CD4-positive, alpha-beta T cell (primary cell): ENCODE results near the gene FRYL. TPM values are rescaled to one million over a fixed set of nuclear protein-coding genes. Genes with fewer than 3 reads are reported as not detected.

Experiments used
- ATAC-seq: fragments of 200-7000 bp; cut with Tn5 transposase; one replicate; pipeline ENCODE4 v1.10.0; 2022; ENCODE audit warnings: mild to moderate bottlenecking; ENCODE audit not compliant: poor library complexity
- CTCF ChIA-PET: fragments of 350-600 bp; sonication (Branson Sonifier 250); formaldehyde crosslinking; loops from one replicate; lab custom pipeline; 2021; ENCODE audit warnings: antibody characterized with exemption, inconsistent platforms; lab: Charles Lee
- POLR2A ChIA-PET: fragments of 350-600 bp; sonication (Branson Sonifier 250); formaldehyde crosslinking; loops from one replicate; lab custom pipeline; 2021; ENCODE audit warnings: antibody characterized with exemption, inconsistent platforms; lab: Charles Lee
- DNase-seq, 14 experiments: peaks; one replicate each; pipeline ENCODE4 v3.0.0-alpha.2; 2013 to 2020; ENCODE audit warnings: mixed read lengths in 2 of 14
- H3K27ac ChIP-seq, 2 donors: one replicate each; pipeline versions ENCODE4 v1.5.1 to v1.7.0; 2013; ENCODE audit warnings: low read length in 2 of 2, low read depth in 1 of 2, mild to moderate bottlenecking in 1 of 2
- H3K27me3 ChIP-seq, 2 experiments: 1 replicate in 1 of 2; 2 replicates in 1 of 2; pipeline versions ENCODE4 v1.6.1 to v1.7.0; 2013; ENCODE audit warnings: low read length in 2 of 2, control low read depth in 1 of 2, mild to moderate bottlenecking in 1 of 2, moderate library complexity in 1 of 2; ENCODE audit not compliant: insufficient read depth in 2 of 2, control insufficient read depth in 1 of 2
- H3K36me3 ChIP-seq: one replicate; pipeline ENCODE4 v1.6.1; 2013; ENCODE audit warnings: low read length, control low read depth; ENCODE audit not compliant: insufficient read depth
- H3K4me1 ChIP-seq: one replicate; pipeline ENCODE4 v1.6.1; 2013; ENCODE audit warnings: low read length, control low read depth; ENCODE audit not compliant: insufficient read depth
- H3K4me3 ChIP-seq: one replicate; pipeline ENCODE4 v1.5.1; 2013; ENCODE audit warnings: mild to moderate bottlenecking, low read length, moderate library complexity
- H3K9me3 ChIP-seq, 2 experiments: 1 replicate in 1 of 2; 2 replicates in 1 of 2; pipeline versions ENCODE4 v1.6.1 to v1.7.0; 2013; ENCODE audit warnings: low read length in 2 of 2, mild to moderate bottlenecking in 2 of 2, control low read depth in 1 of 2, moderate library complexity in 1 of 2; ENCODE audit not compliant: control insufficient read depth in 1 of 2, insufficient read depth in 1 of 2
- H3K27ac Mint-ChIP-seq: one replicate; pipeline ENCODE4 v1.8.0; 2020; ENCODE audit warnings: mixed read lengths
- H3K27me3 Mint-ChIP-seq: one replicate; pipeline ENCODE4 v1.8.0; 2021; ENCODE audit warnings: mixed read lengths
- H3K36me3 Mint-ChIP-seq: one replicate; pipeline ENCODE4 v1.8.0; 2021; ENCODE audit warnings: low read depth, mixed read lengths
- H3K4me1 Mint-ChIP-seq: one replicate; pipeline ENCODE4 v1.8.0; 2021; ENCODE audit warnings: low read depth, mixed read lengths
- H3K4me3 Mint-ChIP-seq: one replicate; pipeline ENCODE4 v1.8.0; 2020; ENCODE audit warnings: mild to moderate bottlenecking, mixed read lengths
- H3K9me3 Mint-ChIP-seq: one replicate; pipeline ENCODE4 v1.8.0; 2020; ENCODE audit warnings: mixed read lengths
- intact Hi-C, 2 experiments: fragments of 100-400 bp; cut with DNase I in 1 of 2; cut with micrococcal nuclease in 1 of 2; formaldehyde crosslinking; loops; one replicate each; pipeline versions ENCODE4 v1.15.1 to v1.9.0; 2023 to 2025; cut with DNase I, micrococcal nuclease
- total RNA-seq, 174 experiments: library from RNA in 2 of 174; stranded (reverse) in 2 of 174; gene quantifications; one replicate each; pipeline ENCODE4 v1.2.3 and lab custom pipeline; 2021 to 2026
- TF ChIP-seq, protein P1 (sequence below): fragments of 200-600 bp; IDR thresholded peaks from one replicate; pipeline ENCODE4 v1.8.0; 2022; ENCODE audit warnings: antibody characterized with exemption, mild to moderate bottlenecking

Gene FRYL
- total RNA-seq, 2 experiments from 2014 or later = 86.1 to 87.7 TPM

- POLR2A ChIA-PET = interaction anchor here (0.7 kb wide), 1 partner anchor 86 kb away, joined by 4 read pairs; no protein-coding TSS in a partner anchor
- no peaks in the 10 kb centered on the region for H3K27me3 ChIP-seq
- no peak overlapping the region for H3K27ac ChIP-seq
- Mint-ChIP-seq H3K9me3 (no peaks in the 10 kb centered on the region), H3K4me3 (no peak overlapping the region), H3K27me3 (no peaks in the 10 kb centered on the region), H3K4me1 (peaks cover 79% of the 10 kb centered on the region), H3K27ac (no peak overlapping the region), H3K36me3 (peaks cover 18% of the 10 kb centered on the region)
- ATAC-seq (no peak), DNase-seq (no peak)
- TF ChIP-seq, protein P1, sequence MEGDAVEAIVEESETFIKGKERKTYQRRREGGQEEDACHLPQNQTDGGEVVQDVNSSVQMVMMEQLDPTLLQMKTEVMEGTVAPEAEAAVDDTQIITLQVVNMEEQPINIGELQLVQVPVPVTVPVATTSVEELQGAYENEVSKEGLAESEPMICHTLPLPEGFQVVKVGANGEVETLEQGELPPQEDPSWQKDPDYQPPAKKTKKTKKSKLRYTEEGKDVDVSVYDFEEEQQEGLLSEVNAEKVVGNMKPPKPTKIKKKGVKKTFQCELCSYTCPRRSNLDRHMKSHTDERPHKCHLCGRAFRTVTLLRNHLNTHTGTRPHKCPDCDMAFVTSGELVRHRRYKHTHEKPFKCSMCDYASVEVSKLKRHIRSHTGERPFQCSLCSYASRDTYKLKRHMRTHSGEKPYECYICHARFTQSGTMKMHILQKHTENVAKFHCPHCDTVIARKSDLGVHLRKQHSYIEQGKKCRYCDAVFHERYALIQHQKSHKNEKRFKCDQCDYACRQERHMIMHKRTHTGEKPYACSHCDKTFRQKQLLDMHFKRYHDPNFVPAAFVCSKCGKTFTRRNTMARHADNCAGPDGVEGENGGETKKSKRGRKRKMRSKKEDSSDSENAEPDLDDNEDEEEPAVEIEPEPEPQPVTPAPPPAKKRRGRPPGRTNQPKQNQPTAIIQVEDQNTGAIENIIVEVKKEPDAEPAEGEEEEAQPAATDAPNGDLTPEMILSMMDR = no peak
- H3K36me3 ChIP-seq = no peaks in the 10 kb centered on the region
- H3K4me1 ChIP-seq = peaks cover 3% of the 10 kb centered on the region
- no peak overlapping the region for H3K4me3 ChIP-seq
- CTCF ChIA-PET = no interaction called here
- intact Hi-C loops = loop anchor here (5.0 to 10.0 kb wide), 2 partner anchors 82 to 140 kb away; partner anchors contain the start of gene OCIAD1 (in 1 of the 2)
- H3K9me3 ChIP-seq = no peaks in the 10 kb centered on the region
Observed at GRCh38 chr4:48694824-48695223, 85.3 kb downstream of the FRYL start.

DNA sequence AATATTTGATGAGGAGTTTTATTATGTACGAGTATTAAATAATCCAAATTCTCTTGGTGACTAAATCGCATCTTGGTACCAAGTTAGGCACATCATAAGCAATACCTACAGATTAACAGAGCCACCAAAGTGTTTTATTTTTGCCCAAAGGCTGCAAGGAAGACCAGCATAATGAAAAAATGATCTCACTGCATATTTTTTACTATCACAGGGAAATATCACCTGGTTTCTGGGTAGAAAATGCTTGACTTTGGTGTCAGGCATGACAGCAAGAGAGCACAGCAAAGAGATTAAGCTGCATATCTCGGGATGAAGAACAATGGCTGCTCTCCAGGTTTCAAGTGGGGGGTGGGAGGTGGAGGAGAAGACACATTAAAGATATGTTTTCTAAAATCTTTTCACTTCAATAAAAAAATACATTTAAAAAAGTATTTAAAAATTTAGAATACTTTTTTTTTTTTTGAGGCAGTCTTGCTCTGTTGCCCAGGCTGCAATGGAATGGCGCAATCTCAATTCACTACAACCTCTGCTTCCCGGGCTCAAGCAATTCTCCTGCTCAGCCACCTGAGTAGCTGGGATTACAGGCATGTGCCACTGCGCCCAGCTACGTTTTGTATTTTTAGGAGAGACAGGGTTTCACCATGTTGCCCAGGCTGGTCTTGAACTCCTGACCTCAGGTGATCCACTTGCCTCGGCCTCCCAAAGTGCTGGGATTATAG, 86.1 kb downstream of the FRYL start:
- H3K4me3 ChIP-seq = no peak overlapping the region

GRCh38 chr4:48692897-48693296, 87.2 kb downstream of the FRYL start:
- H3K9me3 Mint-ChIP-seq = no peaks in the 10 kb centered on the region
- H3K4me1 Mint-ChIP-seq = peaks cover 71% of the 10 kb centered on the region
- H3K36me3 Mint-ChIP-seq = peaks cover 5% of the 10 kb centered on the region
- H3K4me3 Mint-ChIP-seq = no peak overlapping the region
- DNase-seq (no peak), ATAC-seq (no peak)
- Histone ChIP-seq H3K36me3 (no peaks in the 10 kb centered on the region), H3K4me3 (no peak overlapping the region), H3K27ac (no peak overlapping the region), H3K27me3 (no peaks in the 10 kb centered on the region), H3K4me1 (peaks cover 3% of the 10 kb centered on the region), H3K9me3 (no peaks in the 10 kb centered on the region)
- peak overlapping the region; percentile 7 for H3K27ac Mint-ChIP-seq
- intact Hi-C loops = loop anchor here (5.0 to 10.0 kb wide), 2 partner anchors 84 to 142 kb away; partner anchors contain the start of gene OCIAD1 (in 1 of the 2)
- TF ChIP-seq, protein P1 = no peak
- ChIA-PET POLR2A (no interaction called here), CTCF (no interaction called here)
- no peaks in the 10 kb centered on the region for H3K27me3 Mint-ChIP-seq

More for the DNA sequence above, 86.1 kb downstream of the FRYL start:
- peaks cover 3% of the 10 kb centered on the region for H3K4me1 ChIP-seq
- TF ChIP-seq, protein P1 = no peak
- CTCF ChIA-PET = no interaction called here
- intact Hi-C loops = loop anchor here (5.0 to 10.0 kb wide), 2 partner anchors 83 to 141 kb away; partner anchors contain the start of gene OCIAD1 (in 1 of the 2)
- H3K36me3 ChIP-seq = no peaks in the 10 kb centered on the region
- POLR2A ChIA-PET = no interaction called here
- no peaks in the 10 kb centered on the region for H3K9me3 ChIP-seq
- no peak overlapping the region for H3K27ac ChIP-seq
- H3K27me3 Mint-ChIP-seq = no peaks in the 10 kb centered on the region
- peaks cover 10% of the 10 kb centered on the region for H3K36me3 Mint-ChIP-seq
- DNase-seq (no peak), ATAC-seq (no peak)
- no peaks in the 10 kb centered on the region for H3K9me3 Mint-ChIP-seq
- H3K27me3 ChIP-seq = no peaks in the 10 kb centered on the region
- no peak overlapping the region for H3K27ac Mint-ChIP-seq
- peaks cover 76% of the 10 kb centered on the region for H3K4me1 Mint-ChIP-seq
- no peak overlapping the region for H3K4me3 Mint-ChIP-seq
